ENCODE measurements around the gene UGT1A5.

Gene UGT1A5

DNA sequence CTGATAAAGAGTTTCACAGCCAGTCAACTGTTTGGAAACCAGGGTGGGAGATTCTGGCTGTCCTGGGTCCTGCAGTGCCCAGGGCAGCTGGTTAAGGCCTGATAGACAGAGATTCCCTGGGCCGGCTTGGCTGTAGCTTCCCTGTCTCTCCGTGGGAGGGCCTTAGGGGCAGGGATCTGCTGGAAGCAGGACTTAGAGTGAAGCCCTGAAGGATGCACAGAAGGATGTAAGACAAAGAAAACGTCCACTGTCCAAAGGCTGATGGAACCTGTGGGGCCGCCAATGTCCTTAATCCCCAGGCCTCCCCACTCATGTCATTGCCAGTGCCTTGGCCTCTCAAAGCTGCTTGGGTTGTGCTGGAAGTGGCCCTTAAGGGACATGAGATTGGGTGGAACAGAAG, 98.4 kb downstream of the UGT1A5 start:
- Histone ChIP-seq H3K27ac (no peak overlapping the region), H2AFZ (ENCODE audit: low read depth) (no peak overlapping the region), H3K4me1 (ENCODE audit: low read depth, poor library complexity, severe bottlenecking) (no peaks in the 10 kb centered on the region), H3K4me2 (no peak overlapping the region), H3K79me2 (ENCODE audit: insufficient read depth, low read depth) (no peaks in the 10 kb centered on the region), H3K27me3 (ENCODE audit: insufficient read depth, low read depth) (no peaks in the 10 kb centered on the region), H3K36me3 (ENCODE audit: insufficient read depth) (no peaks in the 10 kb centered on the region), H3K9ac (no peak overlapping the region), H3K4me3 (IDR thresholded peaks at IDR 0.05; ENCODE audit: insufficient read depth, low read depth, low read length) (no peak overlapping the region), H4K20me1 (ENCODE audit: insufficient read depth) (no peaks in the 10 kb centered on the region)
- TF ChIP-seq, protein P1, sequence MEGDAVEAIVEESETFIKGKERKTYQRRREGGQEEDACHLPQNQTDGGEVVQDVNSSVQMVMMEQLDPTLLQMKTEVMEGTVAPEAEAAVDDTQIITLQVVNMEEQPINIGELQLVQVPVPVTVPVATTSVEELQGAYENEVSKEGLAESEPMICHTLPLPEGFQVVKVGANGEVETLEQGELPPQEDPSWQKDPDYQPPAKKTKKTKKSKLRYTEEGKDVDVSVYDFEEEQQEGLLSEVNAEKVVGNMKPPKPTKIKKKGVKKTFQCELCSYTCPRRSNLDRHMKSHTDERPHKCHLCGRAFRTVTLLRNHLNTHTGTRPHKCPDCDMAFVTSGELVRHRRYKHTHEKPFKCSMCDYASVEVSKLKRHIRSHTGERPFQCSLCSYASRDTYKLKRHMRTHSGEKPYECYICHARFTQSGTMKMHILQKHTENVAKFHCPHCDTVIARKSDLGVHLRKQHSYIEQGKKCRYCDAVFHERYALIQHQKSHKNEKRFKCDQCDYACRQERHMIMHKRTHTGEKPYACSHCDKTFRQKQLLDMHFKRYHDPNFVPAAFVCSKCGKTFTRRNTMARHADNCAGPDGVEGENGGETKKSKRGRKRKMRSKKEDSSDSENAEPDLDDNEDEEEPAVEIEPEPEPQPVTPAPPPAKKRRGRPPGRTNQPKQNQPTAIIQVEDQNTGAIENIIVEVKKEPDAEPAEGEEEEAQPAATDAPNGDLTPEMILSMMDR (conservative IDR thresholded peaks at IDR 0.05; ENCODE audit: low read depth, low read length): no peak

DNA sequence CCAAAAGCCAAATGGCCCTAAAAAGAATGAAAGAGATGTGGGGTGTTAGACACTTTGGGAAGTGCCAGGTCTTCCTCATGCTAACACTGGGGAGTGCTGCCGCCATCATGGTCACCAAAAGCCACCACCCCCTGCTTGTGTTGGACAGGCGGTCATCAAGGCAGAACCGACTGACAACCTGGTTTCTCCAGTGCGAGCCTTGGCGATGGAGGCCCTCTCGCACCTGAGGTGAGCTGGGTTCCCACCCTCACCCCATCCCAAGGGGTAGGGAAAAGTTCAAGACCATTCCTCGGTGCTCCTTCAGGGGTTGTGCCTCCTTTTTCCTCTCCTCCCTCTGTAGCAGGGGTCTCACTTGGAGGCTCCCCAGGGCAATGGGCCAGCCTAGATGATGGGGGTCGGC, 99.0 kb downstream of the UGT1A5 start:
- TF ChIP-seq, protein P1 (conservative IDR thresholded peaks at IDR 0.05; ENCODE audit: low read depth, low read length): no peak
- Histone ChIP-seq H3K27ac (no peak overlapping the region), H3K4me1 (ENCODE audit: low read depth, poor library complexity, severe bottlenecking) (no peaks in the 10 kb centered on the region), H3K9ac (no peak overlapping the region), H3K4me2 (no peak overlapping the region), H3K27me3 (ENCODE audit: insufficient read depth, low read depth) (no peaks in the 10 kb centered on the region), H3K4me3 (IDR thresholded peaks at IDR 0.05; ENCODE audit: insufficient read depth, low read depth, low read length) (no peak overlapping the region), H3K36me3 (ENCODE audit: insufficient read depth) (no peaks in the 10 kb centered on the region), H2AFZ (ENCODE audit: low read depth) (no peak overlapping the region), H4K20me1 (ENCODE audit: insufficient read depth) (no peaks in the 10 kb centered on the region), H3K79me2 (ENCODE audit: insufficient read depth, low read depth) (no peaks in the 10 kb centered on the region)

DNA sequence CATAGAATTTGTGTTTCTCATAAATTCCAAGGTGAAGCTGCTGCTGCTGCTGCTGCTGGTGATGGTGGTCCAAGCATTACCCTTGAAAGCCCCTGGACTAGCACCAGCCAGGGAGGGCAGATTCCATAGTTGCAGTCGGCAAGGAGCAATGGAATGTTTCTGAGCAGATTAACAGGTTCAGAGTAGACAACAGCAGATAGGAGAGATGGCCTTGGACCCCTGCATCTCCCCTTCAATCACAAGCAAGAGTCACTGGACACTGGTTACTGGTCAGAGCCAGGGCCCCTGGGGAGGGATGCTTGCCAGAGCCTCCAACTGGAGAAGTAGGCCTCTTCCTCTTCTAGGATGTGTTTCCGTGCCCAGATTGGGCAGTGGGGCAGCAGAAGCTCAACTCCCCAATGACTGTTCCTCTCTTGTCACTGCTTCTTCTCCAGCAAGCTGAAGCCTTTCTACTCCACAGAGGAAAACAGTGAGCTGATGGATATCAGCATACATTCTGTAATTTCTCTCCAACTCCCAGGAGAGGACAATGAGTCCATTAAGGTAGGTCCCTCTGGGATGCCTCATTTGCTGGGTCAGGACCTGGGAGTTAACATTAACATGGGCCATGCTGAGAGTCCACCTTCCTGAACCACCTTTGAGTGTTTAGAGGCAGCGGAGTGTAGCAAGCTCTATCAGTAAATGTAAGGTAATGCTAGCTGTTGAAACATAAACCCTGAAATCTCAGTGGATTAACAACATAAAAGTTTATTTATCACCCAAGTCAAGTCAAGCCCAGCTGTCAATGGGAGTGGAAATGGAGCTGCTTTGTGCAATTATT, 100.7 kb downstream of the UGT1A5 start:
- Histone ChIP-seq H3K27ac (no peak overlapping the region), H4K20me1 (ENCODE audit: insufficient read depth) (no peaks in the 10 kb centered on the region), H3K4me2 (no peak overlapping the region), H3K27me3 (ENCODE audit: insufficient read depth, low read depth) (no peaks in the 10 kb centered on the region), H2AFZ (ENCODE audit: low read depth) (no peak overlapping the region), H3K4me3 (IDR thresholded peaks at IDR 0.05; ENCODE audit: insufficient read depth, low read depth, low read length) (no peak overlapping the region), H3K79me2 (ENCODE audit: insufficient read depth, low read depth) (no peaks in the 10 kb centered on the region), H3K36me3 (ENCODE audit: insufficient read depth) (no peaks in the 10 kb centered on the region), H3K4me1 (ENCODE audit: low read depth, poor library complexity, severe bottlenecking) (no peaks in the 10 kb centered on the region), H3K9ac (no peak overlapping the region)
- TF ChIP-seq, protein P1 (conservative IDR thresholded peaks at IDR 0.05; ENCODE audit: low read depth, low read length): no peak

DNA sequence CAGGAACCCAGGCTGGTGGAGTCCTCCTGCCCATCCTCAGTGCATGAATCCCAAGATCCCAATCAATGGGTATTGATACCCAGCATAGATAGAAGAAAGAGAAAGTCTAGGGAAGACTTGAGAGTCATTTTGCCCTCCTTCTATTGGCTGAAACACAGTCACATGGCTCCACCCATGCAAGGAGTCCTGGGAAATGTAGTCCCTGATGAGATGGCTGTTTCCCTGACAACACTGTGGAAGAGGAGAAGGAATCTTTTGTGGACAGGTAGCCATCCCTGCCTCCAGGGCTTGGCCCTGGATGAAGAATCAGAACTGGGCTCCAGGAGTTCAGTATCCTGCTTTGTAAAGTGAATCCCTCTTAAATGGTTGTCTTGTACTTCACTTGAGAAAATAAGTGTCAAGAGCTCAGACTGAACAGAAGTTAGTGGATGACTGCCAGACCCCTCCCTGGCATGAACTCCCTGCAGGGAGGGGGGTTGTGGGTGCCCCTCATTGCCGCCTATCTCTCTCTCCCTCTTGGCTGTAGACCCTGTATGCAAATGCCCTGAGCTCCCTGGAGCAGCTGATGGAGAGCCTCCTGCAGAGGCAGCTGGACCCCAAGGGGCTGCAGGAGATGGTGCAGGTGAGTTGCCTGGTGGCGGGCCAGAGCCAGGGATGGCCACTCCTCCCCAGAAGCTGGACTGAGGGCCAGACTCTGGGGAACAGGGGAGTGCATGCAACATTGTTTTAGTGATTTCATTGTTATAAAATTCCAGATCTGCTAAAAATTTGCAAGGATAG, 101.5 kb downstream of the UGT1A5 start:
- Histone ChIP-seq H3K27ac (no peak overlapping the region), H3K36me3 (ENCODE audit: insufficient read depth) (no peaks in the 10 kb centered on the region), H3K9ac (no peak overlapping the region), H3K4me3 (IDR thresholded peaks at IDR 0.05; ENCODE audit: insufficient read depth, low read depth, low read length) (no peak overlapping the region), H3K79me2 (ENCODE audit: insufficient read depth, low read depth) (no peaks in the 10 kb centered on the region), H3K4me1 (ENCODE audit: low read depth, poor library complexity, severe bottlenecking) (no peaks in the 10 kb centered on the region), H2AFZ (ENCODE audit: low read depth) (no peak overlapping the region), H3K4me2 (no peak overlapping the region), H4K20me1 (ENCODE audit: insufficient read depth) (no peaks in the 10 kb centered on the region), H3K27me3 (ENCODE audit: insufficient read depth, low read depth) (no peaks in the 10 kb centered on the region)
- TF ChIP-seq, protein P1 (conservative IDR thresholded peaks at IDR 0.05; ENCODE audit: low read depth, low read length): no peak

Data from KMS-11 (cell line).